PFSK-1 (cell line): Measurements from ENCODE around the gene ADCY1.

Experiments used
- FOXP2 ChIP-seq: optimal IDR thresholded peaks from 2 replicates; pipeline ENCODE3; 2011; ENCODE audit warnings: borderline replicate concordance, control low read depth, inconsistent platforms; ENCODE audit not compliant: insufficient read depth; ENCODE audit errors: extremely low read length, extremely low read depth
- POLR2AphosphoS5 ChIP-seq: IDR thresholded peaks from 2 replicates; pipeline ENCODE4 v1.6.1; 2012; ENCODE audit warnings: low read depth, mild to moderate bottlenecking, control low read depth, low read length, moderate library complexity
- REST ChIP-seq, 2 experiments: IDR thresholded peaks; 2 replicates each; pipeline versions ENCODE4 v1.6.1 to v1.8.0; 2011 to 2012; ENCODE audit warnings: low read depth in 2 of 2, low read length in 2 of 2, control low read depth in 1 of 2, inconsistent platforms in 1 of 2, mild to moderate bottlenecking in 1 of 2, moderate library complexity in 1 of 2; ENCODE audit not compliant: insufficient read depth in 1 of 2
- SIN3A ChIP-seq: IDR thresholded peaks from 2 replicates; pipeline ENCODE4 v1.6.1; 2012; ENCODE audit warnings: mild to moderate bottlenecking, low read length, moderate library complexity, borderline replicate concordance; ENCODE audit not compliant: insufficient read depth
- TAF1 ChIP-seq: IDR thresholded peaks from 2 replicates; pipeline ENCODE4 v1.6.1; 2012; ENCODE audit warnings: low read length, control low read depth, borderline replicate concordance; ENCODE audit not compliant: insufficient read depth

GRCh38 chr7:45609180-45609579, 35.0 kb downstream of the ADCY1 start:
- no peak for TF ChIP-seq POLR2AphosphoS5
- no peak for TF ChIP-seq SIN3A
- TF ChIP-seq TAF1: no peak
- TF ChIP-seq REST (IDR thresholded peaks at IDR 0.05; ENCODE audit: insufficient read depth in 1 of 2, low read depth in 2 of 2, low read length in 2 of 2): no peak
- TF ChIP-seq FOXP2: no peak
